Tibial nerve (tissue), 3 donors: ENCODE measurements around the gene EYA4.

Experiments
- CTCF ChIP-seq, 5 experiments: fragments of 200-600 bp in 3 of 5; fragments of 450-650 bp in 2 of 5; sonication (generic) in 3 of 5; IDR thresholded peaks; one replicate each; pipeline ENCODE4 v1.5.1; 2016 to 2019; ENCODE audit warnings: antibody characterized with exemption in 5 of 5, mild to moderate bottlenecking in 3 of 5, moderate library complexity in 2 of 5
- POLR2A ChIP-seq, 2 donors: fragments of 450-650 bp; IDR thresholded peaks; one replicate each; pipeline ENCODE4 v1.6.1; 2017; ENCODE audit warnings: antibody characterized with exemption in 2 of 2, mild to moderate bottlenecking in 2 of 2, moderate library complexity in 2 of 2

DNA sequence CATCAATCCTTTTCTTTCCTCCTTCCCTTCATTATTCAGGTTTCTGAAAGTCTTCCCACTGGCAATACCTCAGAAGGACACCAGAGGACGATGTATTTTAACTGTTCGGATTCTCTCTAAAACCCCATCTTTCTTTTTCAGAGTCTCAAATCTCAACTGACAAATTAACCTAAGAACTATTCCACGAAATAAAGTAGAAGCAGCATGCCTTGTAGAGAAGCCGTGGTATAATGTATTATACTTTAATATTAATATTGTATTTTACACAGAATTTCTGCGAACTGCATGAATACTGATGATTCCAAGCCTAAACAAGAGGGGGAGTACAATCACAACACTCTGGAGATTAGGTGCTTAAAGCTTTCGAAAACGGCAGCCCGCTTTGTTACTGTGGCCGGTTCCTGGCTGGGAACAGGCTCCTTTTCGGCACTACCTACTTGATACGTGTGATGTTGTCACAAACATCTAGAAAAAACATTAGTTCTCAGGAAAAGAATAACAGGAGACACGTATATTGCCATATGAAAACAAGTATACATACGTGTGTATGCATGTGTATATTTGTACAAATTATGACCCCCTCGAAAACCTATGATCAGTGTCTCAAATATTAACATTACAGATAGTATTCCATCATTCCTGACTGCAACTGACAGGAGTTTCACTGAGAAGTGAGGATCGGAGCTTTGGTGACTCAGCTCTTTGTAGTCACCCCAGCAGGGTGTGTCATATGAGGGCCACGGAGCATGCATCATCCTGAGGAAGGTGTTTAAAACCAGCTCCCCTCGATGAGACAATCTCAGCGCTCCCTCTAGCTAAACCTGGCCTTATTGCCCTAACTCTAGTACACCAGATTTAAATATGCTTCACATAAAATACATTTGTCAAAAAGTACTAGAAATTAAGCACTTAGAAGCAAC, 328.1 kb downstream of the EYA4 start:
- TF ChIP-seq CTCF (IDR thresholded peaks at IDR 0.05) (peak; percentile 77 to 94 (median 83)), POLR2A (IDR thresholded peaks at IDR 0.05) (no peak)
